ENCODE measurements around the gene GNRH2. TPM values are rescaled to one million over a fixed set of nuclear protein-coding genes. Genes with fewer than 3 reads are reported as not detected.

The GNRH2 gene
- total and polyA plus RNA-seq, 2 of the 8 experiments (the other 6 are each of a cell fraction or from before 2014, with no cell fraction given): 0.09 to 0.82 TPM

GRCh38 chr20:3085571-3086072 is 42.2 kb downstream of the GNRH2 start:
- ChIA-PET CTCF (ENCODE audit: partially characterized antibody) (interaction anchor here (0.7 to 1.6 kb wide), 5 partner anchors 8 to 32 kb away, joined by 3 to 7 read pairs (median 4); no protein-coding TSS in a partner anchor), POLR2A (ENCODE audit: partially characterized antibody) (no interaction called here)
- Histone ChIP-seq H3K27me3 (replicated peaks in 1 of 4; ENCODE audit: control insufficient read depth in 3 of 4, extremely low read depth in 1 of 4, insufficient read depth in 3 of 4, low read length in 3 of 4) (peaks cover 27 to 40% (median 35%) of the 10 kb centered on the region in 4 experiments), H2AFZ (ENCODE audit: low read length) (no peak overlapping the region), H2BK120ac (replicated peaks; ENCODE audit: low read depth, low read length) (no peak overlapping the region), H3K79me1 (ENCODE audit: low read depth, low read length) (no peaks in the 10 kb centered on the region), H3K4me3 (ENCODE audit: extremely low read depth in 1 of 4, insufficient read depth in 2 of 4, low read depth in 3 of 4, low read length in 4 of 4) (no peak overlapping the region), H3K18ac (ENCODE audit: extremely low read depth, low read length) (no peak overlapping the region), H3K4me2 (ENCODE audit: insufficient read depth in 1 of 2, low read depth in 2 of 2, low read length in 2 of 2) (no peak overlapping the region), H3K79me2 (ENCODE audit: control insufficient read depth in 1 of 2, insufficient read depth in 2 of 2, low read length in 2 of 2) (no peaks in the 10 kb centered on the region), H4K8ac (ENCODE audit: extremely low read depth, insufficient read depth, low read length) (0 out of 2 replicates have a peak overlapping the region, but pooled peaks have one; percentile 4), H3K23me2 (ENCODE audit: low read depth, low read length) (peaks cover 11% of the 10 kb centered on the region; the same call in 1 of the 2 replicates), H3K56ac (replicated peaks; ENCODE audit: insufficient read length, low read depth, low read length) (no peak overlapping the region), H3K4ac (replicated peaks; ENCODE audit: insufficient read length, low read depth, low read length) (no peak overlapping the region), H2BK5ac (ENCODE audit: low read depth, low read length) (no peak overlapping the region), H3K4me1 (replicated peaks in 1 of 4; ENCODE audit: control insufficient read depth in 3 of 4, insufficient read depth in 4 of 4, low read length in 3 of 4) (peaks cover 0 to 8% (median 6%) of the 10 kb centered on the region in 4 experiments; a peak in 5 of 7 replicates), H3K9me3 (ENCODE audit: insufficient read depth in 2 of 2, low read depth in 1 of 2, low read length in 1 of 2) (no peaks in the 10 kb centered on the region), H4K20me1 (replicated peaks in 1 of 2; ENCODE audit: control insufficient read depth in 1 of 2, insufficient read depth in 2 of 2, low read length in 2 of 2) (no peaks in the 10 kb centered on the region), H3K14ac (ENCODE audit: insufficient read length) (no peak overlapping the region), H3K23ac (ENCODE audit: insufficient read length) (no peak overlapping the region), H4K91ac (replicated peaks; ENCODE audit: insufficient read length, low read length) (no peak overlapping the region), H2BK15ac (ENCODE audit: low read length) (no peak overlapping the region), H2BK20ac (ENCODE audit: low read length) (no peak overlapping the region), H2AK5ac (ENCODE audit: low read depth, low read length) (no peak overlapping the region), H3K36me3 (ENCODE audit: control insufficient read depth in 2 of 4, insufficient read depth in 4 of 4, low read length in 3 of 4) (no peaks in the 10 kb centered on the region), H3K27ac (ENCODE audit: low read depth, low read length) (no peak overlapping the region), H2BK12ac (ENCODE audit: low read depth, low read length) (no peak overlapping the region), H4K5ac (ENCODE audit: insufficient read length, low read depth, low read length) (no peak overlapping the region), H3K9ac (replicated peaks in 1 of 4; ENCODE audit: extremely low read depth in 1 of 4, low read depth in 3 of 4, low read length in 3 of 4) (no peak overlapping the region)
- DNase-seq (ENCODE audit: low read depth in 1 of 2, low spot score in 2 of 2): no peak
- WGBS, 2 experiments (ENCODE audit: extremely low coverage in 1 of 2, insufficient coverage in 1 of 2, insufficient read length in 1 of 2, insufficient replicate concordance in 2 of 2, low coverage in 1 of 2, low lambda C conversion rate in 2 of 2, missing lambda C conversion rate in 1 of 2): 91% methylated on average over 8 of the region's 8 CpGs; no CpG with 5 or more reads in 1 of the 2 experiments
- FAIRE-seq: no peak
- TF ChIP-seq USF2 (IDR thresholded peaks at IDR 0.05; ENCODE audit: low read length): no peak
- TF ChIP-seq NANOG (IDR thresholded peaks at IDR 0.05; ENCODE audit: insufficient read depth, low read depth, low read length, poor library complexity, severe bottlenecking): no peak
- no peak for TF ChIP-seq SRF (IDR thresholded peaks at IDR 0.05; ENCODE audit: low read depth, low read length)
- TF ChIP-seq CHD2 (IDR thresholded peaks at IDR 0.05; ENCODE audit: low read length): no peak
- no peak for TF ChIP-seq CREB1 (IDR thresholded peaks at IDR 0.05)

Data from H1 (cell line).